ACHN (cell line): ENCODE data around the gene FARP1.
"Not testable (repeated sequence)": the region's sequence is repeated elsewhere in the genome, so short reads cannot be mapped to it uniquely, and the experiment has no call there.

Experiments
- DNase-seq: peaks from one replicate; pipeline ENCODE4 v3.0.0-alpha.2; 2015
- in situ Hi-C: cut with HindIII; loops from 2 replicates; pipeline ENCODE4 v1.10.0; 2017; ENCODE audit warnings: low sequenced_read_pairs, low pct_ligation_motif_present, low pct_unique_long_range_greater_than_20kb

FARP1 gene

DNA sequence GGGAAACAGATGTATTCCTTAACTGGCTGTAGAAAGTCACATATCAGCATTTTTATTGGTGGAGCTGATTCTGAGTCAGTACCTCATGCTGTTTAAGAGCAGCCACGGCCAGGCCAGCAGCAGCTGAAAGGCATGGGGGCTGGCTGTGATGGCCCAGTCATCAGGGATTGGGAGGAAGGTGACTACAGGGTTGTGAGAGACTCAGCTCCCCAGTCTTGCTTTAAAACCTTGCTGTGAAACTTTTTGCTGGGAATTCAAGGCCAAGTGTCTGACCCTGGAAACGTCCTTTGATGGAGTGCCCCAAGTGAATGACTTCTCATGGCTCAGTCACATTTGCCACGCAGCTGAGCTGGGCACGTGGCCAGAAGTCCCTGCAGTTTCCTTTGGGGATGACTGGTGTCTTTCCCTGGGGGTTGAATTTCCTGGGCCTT is 73.3 kb downstream of the FARP1 start:
- DNase-seq: peak; percentile 57
- in situ Hi-C loops: no loop called here

DNA sequence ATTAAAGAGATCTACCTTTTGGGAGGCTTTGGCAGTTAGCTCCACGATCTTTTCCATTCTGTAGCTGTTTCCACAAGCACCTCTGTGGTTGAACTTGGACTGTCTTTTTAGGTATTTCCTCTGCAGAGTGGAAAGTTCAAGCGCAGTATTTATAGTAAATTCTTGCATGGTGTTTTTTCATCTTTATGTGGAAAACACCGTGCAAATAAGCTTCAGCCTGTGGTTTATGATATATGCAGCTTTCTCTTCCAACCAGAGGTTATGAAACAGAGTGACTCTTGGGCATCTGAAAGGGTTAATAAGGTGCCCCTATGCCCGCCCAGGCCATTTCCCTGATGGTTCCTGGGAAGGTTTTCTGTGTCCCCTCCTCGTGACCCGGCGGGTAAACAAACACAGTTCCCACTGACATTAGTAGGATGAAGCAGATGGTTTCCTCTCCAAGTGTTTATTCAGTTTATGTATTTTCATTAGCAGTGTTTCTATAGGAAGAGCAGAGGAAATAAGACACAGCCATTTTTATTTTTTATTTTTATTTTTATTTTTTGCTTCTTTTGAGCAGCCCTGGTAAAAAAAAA is 73.9 kb downstream of the FARP1 start:
- in situ Hi-C loops: no loop called here
- DNase-seq: no peak

DNA sequence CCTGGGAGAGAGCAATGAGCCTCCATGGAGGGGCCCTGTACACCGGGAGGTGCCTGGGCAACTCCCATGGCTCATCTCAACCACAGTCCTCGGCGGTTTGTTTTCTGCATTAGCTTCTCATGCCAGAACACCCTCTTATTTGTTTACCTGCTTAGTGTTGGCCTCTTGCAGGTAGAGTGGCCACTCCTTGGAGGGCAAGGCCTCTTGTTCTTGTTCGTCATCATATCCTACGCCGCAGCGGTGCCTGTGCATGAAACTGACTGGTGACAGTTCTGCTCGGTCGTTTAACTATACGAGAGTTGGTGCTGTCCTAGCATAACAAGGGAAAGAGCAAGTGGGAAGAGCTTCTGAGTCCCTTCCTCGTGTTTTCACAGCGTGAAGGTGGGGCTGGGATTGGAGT is 74.7 kb downstream of the FARP1 start:
- DNase-seq: no peak
- in situ Hi-C loops: no loop called here

DNA sequence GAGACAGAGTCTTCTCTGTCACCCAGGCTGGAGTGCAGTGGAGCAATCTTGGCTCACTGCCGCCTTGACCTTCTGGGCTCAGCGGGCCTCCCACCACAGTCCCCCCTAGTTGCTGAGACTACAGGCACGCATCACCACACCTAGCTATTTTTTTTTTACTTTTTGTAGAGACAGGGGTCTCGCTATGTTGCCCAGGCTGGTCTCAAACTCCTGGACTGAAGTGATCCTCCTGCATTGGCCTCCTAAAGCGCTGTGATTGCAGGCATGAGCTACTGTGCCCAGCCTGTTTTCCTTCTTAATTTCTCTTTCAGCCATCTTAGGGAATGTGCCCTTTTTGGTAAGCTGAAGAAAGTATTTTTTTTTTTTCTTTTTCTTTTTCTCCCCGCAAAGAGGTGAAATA is 76.8 kb downstream of the FARP1 start:
- in situ Hi-C loops: no loop called here

DNA sequence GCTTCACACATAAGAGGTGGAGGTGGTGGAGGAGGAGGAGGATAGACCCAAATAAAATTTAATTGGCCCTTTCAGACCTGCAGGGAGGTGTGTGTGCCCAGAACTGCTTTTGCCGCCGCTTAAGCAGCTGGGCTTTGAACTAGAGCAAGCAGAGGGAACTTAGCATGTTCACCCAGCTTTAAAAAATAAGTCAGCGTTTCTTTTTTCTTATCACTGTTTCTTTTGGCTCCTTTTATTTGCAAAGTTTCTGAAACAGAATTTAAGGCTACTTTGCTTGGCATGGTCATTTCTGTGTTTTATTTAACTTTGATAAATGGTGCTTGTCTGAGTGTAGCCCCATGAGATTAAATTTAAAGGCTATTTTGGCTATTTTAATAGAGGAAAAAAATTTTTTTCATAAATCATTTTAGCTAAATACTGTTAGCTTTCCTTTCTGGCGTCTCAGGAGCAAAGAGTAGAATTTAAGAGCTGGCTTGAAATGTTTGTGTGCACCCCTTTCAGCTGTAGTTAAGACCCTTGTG is 77.4 kb downstream of the FARP1 start:
- in situ Hi-C loops: no loop called here
- no peak for DNase-seq

More for the DNA sequence above, 76.8 kb downstream of the FARP1 start:
- DNase-seq: no peak

DNA sequence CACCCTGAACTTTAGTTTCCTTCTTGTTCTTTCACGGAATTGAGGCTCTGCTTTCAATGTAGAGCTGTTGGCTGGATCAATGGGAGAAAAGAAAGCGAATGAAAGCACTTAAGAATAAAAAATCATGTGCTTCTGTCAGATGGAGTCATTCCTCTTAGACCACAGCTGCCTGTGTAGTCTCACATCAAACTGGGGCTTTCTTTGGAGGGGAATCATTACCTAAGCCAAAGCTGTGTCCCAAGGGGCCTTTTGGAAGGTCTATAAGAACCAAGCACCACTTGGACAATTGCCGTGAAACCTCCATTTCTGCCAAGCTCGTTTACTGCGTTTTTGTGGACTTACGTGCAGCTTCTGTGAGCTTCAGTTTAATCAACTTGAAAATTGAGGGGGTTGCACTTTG is 78.3 kb downstream of the FARP1 start:
- DNase-seq: no peak
- in situ Hi-C loops: no loop called here

DNA sequence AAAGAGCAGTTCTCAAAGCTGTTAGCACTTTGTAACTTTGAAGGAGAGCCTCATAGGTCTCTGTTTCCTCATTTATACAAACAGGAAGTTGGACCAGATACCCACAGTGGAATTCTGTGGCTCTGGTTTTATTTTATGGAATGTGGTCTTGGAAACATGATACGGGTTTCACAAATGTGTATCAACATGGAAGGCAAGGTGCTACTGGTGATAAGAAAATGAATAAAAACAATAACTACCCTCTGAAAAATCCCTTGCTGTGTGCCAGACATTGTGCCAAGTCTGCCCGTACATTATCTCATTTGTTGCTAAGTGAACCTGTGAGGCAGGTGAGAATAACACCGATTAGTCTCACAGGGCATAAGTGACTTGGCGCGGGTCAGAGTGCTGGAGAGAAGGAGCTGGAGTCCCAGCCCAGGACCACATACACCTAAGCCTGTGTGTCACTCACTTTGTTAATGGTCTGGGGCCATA is 79.2 kb downstream of the FARP1 start:
- in situ Hi-C loops: no loop called here
- DNase-seq: no peak

DNA sequence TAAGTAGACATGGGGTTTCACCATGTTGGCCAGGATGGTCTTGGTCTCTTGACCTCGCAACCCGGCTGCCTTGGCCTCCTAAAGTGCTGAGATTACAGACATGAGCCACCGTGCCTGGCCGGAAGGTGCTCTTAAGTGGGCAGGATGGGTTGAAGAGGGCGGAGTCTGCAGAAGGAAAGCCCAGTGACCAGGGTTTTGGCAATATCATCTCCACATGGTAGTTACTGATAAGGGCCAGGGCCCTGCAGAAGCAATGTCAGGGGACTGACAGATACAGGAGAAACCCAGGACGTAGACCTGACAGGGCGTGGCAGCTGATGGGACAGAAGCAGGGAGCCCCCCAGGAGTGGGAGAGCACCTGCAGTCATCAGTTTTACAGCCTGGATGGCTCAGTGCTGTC is 79.9 kb downstream of the FARP1 start:
- in situ Hi-C loops: no loop called here
- no peak for DNase-seq

DNA sequence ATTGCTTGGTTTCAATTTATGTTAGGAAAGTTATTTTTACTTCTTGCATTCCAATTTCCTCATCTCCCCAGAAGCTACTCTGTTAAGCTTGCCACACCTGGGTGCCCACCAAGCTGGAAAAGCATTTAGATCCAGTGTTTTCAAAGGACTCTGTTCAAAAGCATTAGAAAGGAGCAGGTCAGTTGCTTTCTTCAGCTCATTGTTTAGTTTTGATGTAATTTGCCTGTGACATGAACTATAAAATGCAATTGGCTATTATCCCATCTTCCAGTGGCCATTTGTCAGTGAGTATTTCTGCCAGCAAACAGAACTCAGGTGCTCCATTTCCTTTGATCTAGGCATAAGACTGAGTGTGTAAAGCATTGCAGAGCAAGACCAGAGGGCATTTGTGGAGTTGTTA is 80.8 kb downstream of the FARP1 start:
- in situ Hi-C loops: no loop called here
- no peak for DNase-seq

DNA sequence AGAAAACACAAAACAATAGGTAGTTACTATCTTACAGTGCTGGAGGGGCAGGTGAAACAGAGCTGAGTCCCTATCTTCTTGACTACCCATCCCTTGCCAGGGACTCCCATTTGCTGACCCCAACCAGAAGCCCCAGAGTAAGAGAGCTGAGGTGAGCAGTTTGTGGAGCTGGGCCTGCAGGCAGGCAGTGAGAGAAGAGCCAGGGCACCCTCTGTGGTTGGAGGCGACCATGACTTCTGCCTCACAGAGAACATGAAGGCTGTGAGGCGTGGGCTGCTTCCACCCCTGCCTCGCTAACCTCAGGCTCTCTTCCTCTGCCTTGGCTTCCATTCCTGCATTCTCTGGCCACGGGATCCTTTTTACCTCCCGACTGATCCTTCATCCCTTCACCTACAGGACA is 81.7 kb downstream of the FARP1 start:
- DNase-seq: no peak
- in situ Hi-C loops: no loop called here

DNA sequence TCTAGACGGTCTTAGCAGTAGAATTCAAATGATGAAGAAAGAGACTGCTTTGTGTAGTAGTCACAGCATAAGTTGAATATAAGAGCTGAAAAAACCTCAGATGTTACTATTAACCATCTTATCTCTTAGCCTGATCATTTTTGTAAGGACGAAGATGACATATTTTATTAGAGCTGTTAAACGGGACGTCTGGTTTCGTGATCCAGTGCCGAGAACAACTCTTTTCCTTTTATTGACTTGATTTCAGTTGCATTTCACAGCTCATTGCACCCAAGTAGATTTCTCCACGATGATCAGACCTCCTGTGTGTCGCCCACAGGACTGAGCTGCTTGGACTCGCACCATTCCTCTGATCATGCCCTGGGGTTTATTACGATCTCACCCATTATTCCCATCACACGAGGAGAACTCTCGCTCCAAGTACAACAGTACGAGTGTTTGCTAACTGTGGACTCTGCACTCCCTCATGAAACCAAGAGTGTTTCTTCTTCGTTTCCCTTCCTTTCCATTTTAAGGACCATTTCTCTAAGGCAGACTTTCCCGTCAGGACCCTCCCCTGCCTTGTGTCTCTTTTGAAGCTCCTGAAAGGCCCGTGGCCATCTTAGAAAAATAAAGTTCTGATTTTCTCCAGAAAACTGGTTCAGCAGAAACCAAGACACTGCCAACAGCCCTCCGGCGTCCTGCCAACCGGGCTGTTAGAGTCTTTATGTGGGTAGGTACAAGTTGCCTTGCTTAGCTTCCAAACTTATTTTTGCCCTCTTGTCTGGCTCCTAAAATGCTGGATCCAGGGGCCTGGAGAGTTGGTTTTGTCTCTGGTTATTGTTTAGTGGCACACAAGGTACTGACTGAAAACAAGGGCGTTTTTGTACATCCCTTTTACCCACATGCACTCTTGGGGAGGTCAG is 82.4 kb downstream of the FARP1 start:
- in situ Hi-C loops: no loop called here
- DNase-seq: no peak

DNA sequence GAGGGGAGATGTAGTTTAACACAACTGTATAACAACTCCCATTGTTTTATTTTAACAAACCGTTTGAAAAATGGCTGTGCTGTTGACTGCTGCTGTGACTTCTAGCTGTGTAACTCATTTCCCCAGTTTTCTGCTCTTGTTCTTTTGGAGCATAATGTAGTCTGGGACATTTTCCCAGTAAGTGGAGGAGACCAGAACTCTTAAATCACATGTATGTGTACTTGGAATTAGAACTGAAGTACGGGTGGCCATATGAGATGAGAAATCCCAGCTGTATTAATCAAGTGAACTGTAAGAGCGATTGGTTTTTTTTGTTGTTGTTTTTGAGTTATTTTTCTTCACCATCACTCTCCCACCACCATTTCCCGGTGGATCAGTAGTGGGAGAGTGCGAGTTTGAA is 83.6 kb downstream of the FARP1 start:
- no peak for DNase-seq
- in situ Hi-C loops: no loop called here

DNA sequence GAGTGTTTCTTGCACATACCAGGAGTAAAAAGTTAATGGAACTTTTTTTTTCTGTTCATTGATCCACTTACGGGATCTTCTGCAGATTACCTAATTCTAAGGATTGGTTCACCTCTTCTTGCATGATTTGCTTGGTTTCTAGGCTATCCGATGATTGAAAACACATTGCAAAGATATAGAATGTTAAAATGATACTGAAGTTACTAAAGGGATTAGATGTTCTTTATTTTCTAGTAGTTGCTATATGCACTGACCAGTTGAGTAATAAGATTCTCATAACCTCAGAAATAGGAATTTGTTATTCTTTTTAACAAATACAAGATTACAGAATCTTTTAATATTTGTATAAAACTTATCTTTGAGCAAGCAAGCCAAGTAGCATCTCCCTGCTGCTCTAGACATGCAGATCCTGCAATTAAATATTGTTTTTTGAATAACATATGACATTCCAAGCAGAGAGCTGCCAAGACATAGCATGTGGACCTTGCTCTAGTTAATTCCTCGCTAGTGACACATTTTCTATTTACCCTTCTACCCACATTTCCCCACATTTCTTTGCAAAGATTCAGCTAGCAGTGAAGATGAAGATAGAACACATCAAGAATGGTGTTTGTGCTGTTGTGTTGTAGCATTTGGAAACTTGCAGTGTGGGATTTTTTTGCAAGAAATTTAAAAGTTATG is 85.9 kb downstream of the FARP1 start:
- in situ Hi-C loops: no loop called here
- DNase-seq: no peak

DNA sequence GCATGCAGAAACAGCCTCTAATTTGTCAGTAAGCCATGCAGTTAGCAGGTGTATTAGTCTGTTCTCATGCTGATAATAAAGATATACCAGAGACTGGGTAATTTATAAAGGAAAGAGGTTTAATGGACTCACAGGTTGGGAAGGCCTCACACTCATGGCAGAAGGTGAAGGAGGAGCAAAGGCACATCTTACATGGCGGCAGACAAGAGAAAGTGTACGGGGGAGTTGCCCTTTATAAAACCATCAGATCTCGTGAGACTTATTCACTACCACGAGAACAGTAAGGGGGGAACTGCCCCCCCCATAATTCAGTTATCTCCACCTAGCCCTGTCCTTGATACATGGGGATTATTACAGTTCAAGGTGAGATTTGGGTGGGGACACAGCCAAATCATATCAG is 87.9 kb downstream of the FARP1 start:
- in situ Hi-C loops, DNase-seq: not testable (repeated sequence)

DNA sequence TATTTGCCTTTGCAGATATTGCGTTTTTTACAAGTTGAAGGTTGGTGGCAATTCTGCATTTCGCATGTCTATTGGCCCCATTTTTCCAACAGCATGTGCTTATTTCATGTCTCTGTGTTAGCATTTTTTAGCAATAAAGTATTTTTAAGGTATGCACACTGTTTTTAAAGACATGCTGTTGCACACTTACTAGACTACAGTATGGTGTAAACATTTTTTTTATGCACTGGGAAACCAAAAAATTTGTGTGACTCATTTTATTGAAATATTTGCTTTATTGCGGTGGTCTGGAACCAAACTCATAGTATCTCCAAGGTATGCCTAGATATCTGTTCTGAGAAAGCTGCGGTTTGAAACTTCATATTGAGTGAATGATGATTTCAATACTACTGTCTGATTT is 89.6 kb downstream of the FARP1 start:
- in situ Hi-C loops: no loop called here
- DNase-seq: no peak

DNA sequence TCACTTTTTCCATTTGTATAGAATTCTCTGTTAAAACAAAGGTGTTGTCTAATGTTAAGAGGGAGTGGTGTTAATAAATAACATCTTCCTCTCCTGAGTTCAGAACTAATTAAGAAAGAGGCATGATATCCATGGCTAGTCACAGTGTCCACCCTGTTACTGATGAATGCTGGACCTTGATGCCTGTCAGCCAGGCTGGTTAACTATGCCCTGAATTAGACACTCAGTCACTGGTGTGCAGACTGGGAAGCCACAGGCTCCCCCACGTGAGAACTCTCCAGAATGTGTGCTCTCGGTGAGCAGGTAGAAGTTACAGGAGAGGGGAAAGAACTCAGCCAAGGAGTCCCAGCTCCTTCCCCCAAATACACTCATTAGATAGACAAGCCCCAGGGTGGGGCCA is 90.2 kb downstream of the FARP1 start:
- in situ Hi-C loops: no loop called here
- DNase-seq: no peak

DNA sequence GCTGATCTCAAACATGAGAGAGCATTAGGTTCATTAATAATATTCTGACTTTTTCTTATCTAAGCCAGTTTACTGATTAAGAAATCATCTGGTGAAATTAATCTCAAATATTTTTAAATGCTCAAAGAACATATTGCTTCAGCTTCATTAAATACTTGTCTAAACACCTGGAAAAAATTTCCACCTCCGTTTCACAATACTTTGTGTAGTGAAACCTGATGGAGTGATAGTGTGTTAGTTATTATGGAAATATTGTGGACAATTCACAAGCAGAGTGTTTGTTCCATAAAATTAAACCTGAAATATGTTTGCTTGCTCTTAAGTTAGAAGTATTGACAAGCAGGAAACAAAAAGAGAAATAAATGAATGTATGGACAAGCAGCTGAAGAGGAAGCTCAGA is 91.5 kb downstream of the FARP1 start:
- DNase-seq: no peak
- in situ Hi-C loops: no loop called here

DNA sequence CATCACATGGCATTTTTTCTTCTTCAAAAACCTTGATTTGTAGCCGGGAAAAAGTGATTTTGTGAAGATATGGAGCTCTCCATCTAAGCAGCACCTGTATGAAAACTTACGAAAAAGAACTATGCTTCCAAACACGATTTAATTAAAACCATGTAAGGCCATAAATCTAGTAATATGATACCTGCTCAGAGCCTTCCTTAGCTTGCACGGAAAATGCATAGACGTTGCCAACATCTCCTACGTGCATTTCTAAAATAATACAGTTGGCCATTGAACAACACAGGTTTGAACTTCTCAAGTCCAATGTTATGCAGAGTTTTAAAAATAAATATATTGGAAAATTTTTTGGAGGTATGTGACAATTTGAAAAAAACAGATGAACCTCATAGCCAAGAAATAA is 93.3 kb downstream of the FARP1 start:
- DNase-seq: no peak
- in situ Hi-C loops: no loop called here

DNA sequence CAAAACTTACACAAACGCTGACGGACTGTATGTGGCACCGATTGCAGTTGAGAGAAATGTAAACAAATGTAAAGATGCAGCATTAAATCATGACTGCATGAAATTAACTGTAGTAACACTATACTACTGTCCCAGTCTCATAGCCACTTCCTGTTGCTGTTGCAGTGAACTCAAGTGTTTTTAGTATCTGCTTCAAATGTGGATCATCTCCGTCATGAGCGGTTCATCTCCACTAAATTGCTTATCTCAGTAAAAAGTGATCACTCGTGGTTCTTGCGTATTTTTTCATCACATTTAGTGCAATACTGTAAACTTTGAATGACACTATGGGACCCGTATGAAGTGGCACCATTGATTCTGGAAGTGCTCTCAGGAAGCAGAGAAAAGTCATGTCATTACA is 94.4 kb downstream of the FARP1 start:
- no peak for DNase-seq
- in situ Hi-C loops: no loop called here
